Head of caudate nucleus (tissue), 42 donors: ENCODE measurements around the gene ZXDC.

Source experiments
- DNase-seq, 42 donors: peaks; one replicate each; pipeline versions ENCODE4 v3.0.0 to v3.0.0-alpha.2; 2020 to 2021; ENCODE audit warnings: mixed read lengths in 7 of 42
- intact Hi-C: fragments of 100-400 bp; cut with DNase I; formaldehyde crosslinking; loops from one replicate; pipeline ENCODE4 v1.15.0; 2022

Gene ZXDC

GRCh38 chr3:126446301-126446700 lies 29.4 kb downstream of the ZXDC start:
- intact Hi-C loops: no loop called here
- peak in 3 of 42 donors; percentile 7 to 27 (median 25) for DNase-seq

DNA sequence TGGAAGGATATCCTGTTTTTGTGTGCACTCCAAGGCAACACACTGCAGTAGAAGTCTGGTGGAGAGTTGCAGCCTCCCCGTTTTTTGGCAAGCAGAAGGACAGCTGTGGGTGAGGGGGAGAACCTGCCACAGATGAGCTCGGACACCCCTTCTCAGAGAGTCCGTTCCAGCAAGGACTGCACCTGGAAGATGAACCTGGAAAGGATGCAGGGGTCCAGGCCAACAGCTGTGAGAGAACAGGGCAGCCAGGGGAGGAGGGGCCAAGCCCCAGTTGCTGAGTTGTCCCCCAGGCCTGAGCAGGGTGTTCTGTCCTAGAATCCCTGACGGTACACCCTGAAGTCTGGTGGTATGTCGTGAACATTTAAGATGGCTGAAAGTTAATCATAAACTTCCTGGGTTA lies 30.2 kb downstream of the ZXDC start:
- intact Hi-C loops: no loop called here
- peak in 3 of 42 donors; percentile 0 to 34 (median 16) for DNase-seq

- intact Hi-C loops: no loop called here
- DNase-seq: peak in 9 of 42 donors; percentile 12 to 42 (median 26)
Measured at GRCh38 chr3:126442856-126443242, 32.8 kb downstream of the ZXDC start.

GRCh38 chr3:126442094-126442855 lies 33.4 kb downstream of the ZXDC start:
- intact Hi-C loops: no loop called here
- DNase-seq: peak in 23 of 42 donors; percentile 17 to 53 (median 40)

DNA sequence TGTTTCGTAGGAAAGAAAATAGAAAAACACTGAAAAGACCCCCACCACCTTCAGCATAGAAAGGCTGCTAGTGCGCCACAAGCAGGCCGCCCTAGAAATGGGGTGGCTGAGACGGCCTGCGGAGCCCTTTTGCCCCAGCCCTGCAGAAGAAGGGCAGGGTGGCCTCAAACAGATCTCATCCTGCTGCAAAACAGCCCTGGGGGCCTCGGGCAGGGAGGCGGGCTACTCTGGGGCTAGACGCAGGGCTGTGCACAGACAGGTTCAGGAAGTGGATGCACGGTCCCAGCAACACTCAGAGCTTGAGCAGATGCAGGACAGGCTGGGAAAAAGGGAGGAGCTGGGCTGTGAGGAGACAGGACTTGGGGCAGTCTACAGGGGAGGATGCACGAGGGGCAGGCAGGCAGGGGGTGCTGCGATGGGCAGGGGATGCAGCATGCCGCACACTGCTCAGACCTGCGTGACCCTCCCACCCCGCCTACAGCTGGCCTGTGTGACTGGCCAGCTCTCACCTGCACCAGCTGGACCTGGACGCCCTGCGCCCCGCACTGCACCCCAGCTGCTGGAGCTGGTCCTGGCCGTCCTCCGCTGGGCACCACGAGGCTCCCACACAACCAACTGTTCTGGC lies 34.3 kb downstream of the ZXDC start:
- DNase-seq: peak in 5 of 42 donors; percentile 10 to 30 (median 24)
- intact Hi-C loops: no loop called here

GRCh38 chr3:126440709-126440995 lies 35.0 kb downstream of the ZXDC start:
- peak in 1 of 42 donors; percentile 6 for DNase-seq
- intact Hi-C loops: no loop called here

DNA sequence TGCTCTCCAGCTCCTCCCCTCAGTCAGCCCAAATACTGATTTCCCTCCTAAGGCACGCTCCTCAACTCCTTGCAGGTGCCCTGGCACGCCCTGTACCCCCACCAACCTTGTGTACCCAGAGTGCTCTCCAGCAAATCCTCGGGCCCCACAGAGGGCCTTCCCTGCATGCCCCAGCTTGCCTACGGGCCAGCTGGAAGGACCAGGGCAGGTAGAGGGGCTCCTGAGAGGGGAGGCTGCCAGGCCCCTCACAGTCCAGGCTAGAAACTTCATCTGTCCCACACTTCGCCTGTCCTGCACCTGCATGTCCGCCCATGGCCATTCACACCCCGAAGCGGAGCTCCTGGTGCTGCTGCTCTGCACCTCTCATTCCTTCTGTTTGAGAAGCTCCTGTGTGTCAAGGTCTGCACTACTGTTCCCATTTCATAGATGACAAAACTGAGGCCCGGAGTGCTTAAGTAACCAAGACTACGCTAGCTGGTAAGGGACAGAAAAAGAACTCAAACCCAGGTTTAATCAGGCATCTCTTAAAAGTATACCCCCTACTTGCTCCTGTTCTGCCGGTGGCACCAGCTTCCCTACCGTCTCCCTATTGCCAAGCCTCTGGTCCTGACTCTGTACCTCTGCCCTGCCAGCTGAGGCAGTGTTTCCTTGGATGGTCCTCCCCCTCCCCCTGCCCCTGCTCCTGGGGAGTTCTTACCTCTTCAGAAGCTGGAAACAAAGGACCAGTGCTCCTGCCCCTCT lies 35.6 kb downstream of the ZXDC start:
- intact Hi-C loops: no loop called here
- DNase-seq: peak in 3 of 42 donors; percentile 4 to 32 (median 21)

GRCh38 chr3:126439346-126439967 lies 36.2 kb downstream of the ZXDC start:
- peak in 7 of 42 donors; percentile 6 to 29 (median 18) for DNase-seq
- intact Hi-C loops: no loop called here

DNA sequence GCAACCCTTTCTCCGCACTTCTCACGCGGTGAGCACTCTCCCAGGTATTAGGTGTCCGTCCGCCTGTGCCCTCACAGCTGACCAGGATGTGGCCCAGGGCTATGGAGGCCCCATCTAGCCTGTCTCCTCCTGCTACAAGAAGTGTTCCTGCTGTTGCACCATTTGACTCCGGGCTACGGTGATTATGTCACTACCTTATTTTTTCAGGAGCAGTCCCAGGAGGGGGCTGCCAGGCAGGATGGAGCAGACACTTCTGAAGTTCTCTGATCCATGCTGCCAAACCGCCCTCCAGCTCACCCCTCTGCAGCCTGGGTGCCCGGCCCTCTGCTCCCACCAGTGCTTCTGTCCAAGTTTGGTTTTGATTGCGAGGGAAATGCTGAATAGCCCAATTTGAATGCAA lies 36.9 kb downstream of the ZXDC start:
- intact Hi-C loops: no loop called here
- peak in 6 of 42 donors; percentile 1 to 30 (median 20) for DNase-seq

DNA sequence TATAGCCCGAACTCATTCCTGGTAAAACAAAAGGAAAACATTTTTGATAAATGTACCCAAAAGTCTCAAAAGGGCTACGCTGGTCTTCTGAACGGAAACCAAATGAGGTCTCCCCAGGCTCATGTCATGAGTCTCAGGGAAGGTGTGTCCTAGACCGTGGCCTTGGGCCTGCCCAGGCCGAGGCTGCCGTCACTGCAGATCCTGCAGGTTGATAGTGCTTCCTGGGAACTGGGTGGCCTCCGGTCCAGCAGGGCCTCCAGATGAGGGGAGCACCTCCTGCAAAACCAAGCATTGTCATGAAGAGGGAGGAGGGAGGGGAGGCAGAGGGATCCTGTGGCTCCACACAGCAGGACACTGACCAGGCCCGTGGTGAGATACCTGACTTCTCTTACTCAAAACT lies 37.5 kb downstream of the ZXDC start:
- intact Hi-C loops: no loop called here
- DNase-seq: peak in 7 of 42 donors; percentile 3 to 31 (median 18)

- intact Hi-C loops: no loop called here
- DNase-seq: peak in 7 of 42 donors; percentile 3 to 33 (median 6)
Measured at GRCh38 chr3:126436826-126437717, 38.6 kb downstream of the ZXDC start.

DNA sequence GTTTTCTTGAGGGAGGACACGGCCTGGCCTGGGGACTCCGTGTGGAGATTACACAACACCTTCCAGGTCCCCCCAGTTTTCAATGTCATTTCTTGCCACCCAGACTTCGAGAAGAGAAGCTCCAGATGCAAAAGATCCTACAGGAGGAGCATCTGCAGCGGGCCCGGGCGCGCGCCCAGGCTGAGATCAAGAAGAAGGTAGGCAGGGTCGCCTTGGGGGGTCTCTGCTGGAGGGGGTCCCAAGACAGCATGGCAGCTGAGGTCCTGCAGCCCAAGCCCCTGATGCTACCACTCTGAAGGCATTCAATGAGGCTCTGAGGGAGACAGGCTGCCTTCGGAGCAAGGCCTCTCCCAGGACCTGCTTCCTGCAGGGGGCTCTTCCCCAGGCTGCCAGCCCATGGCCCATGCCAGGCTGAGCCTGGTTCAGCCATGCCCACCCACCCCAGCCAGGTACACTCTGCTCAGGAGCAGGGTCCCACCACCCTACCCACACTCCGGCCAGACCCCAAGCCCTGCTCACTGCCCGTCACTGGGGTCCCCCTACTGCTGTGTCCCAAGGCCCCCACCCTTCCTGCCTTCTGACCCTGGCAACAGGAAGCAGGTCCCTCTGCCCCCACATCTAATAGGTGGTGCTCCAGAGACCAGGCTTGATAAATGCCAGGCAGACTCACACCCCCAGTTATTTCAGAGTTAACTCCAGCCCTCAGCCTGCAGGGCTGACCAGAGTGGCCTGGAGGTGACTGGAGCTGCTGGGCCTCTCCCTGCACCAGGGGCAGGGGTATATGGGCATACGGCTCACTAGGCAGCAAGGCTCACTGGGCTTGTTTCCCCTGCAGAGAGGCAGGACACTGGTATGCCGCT lies 40.0 kb downstream of the ZXDC start:
- peak in 8 of 42 donors; percentile 4 to 26 (median 12) for DNase-seq
- intact Hi-C loops: no loop called here

DNA sequence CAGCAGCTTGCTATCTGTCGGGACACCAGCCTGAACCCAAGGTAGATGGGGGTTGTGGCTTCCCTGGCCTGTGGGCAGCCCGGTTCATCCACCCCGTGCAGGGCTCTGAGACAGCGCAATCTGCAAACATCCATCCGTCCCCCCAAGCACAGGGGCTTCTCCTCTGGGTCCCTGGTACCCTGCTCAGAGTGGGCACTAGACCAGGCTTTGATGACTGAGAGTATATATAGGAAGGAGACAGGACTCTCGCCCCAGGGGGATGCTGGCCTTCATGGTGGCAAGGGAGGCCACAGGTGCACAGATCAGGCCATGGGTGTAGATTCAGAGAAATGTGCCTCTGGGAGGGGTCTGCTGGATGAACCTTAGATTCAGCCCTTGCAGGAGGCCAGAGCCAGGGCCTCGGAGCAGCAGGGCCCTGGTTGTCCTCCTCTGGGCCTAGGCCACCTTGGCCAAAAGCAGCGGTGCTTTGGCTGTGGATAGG lies 40.7 kb downstream of the ZXDC start:
- intact Hi-C loops: no loop called here
- DNase-seq: peak in 5 of 42 donors; percentile 6 to 22 (median 13)

- peak in 3 of 42 donors; percentile 4 to 22 (median 5) for DNase-seq
- intact Hi-C loops: no loop called here
Measured at GRCh38 chr3:126434264-126434590, 41.5 kb downstream of the ZXDC start.

DNA sequence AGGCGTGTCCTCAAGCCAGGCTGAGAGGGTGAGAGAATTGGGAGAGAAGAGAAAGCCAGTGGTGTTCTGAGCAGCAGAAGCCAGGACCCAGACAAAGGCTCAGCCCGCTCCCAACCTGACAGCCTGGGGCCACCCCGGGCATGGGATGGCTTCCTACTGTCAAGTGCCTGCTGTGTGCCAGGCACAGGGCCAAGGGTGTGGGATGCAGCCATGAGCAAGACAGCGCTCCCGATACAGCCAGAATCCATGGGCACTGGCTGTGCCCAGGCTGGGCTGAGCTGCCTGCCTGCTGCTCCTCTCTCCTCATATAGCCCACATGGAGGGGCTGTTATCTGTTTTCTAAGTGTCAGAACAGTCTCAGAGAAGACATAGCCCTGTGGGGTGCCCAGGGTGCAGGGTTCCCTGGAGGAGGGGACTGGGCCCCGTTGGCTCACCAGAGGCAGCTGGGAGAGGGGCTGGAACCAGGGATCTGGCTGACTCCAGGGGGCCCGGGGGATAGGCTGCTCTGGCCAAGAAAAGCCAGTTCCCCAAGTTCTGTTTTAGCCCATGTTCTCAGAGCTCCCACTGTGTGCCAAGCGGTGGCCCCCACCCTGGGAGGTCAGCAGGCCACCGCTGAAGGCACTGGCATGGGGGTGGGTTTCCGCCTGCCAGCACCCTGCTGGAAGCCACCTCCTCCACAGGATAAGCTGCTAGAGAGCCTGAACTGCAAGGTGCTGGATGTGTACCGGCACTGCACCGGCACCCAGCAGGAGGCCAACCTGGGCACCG lies 42.0 kb downstream of the ZXDC start:
- intact Hi-C loops: no loop called here

DNA sequence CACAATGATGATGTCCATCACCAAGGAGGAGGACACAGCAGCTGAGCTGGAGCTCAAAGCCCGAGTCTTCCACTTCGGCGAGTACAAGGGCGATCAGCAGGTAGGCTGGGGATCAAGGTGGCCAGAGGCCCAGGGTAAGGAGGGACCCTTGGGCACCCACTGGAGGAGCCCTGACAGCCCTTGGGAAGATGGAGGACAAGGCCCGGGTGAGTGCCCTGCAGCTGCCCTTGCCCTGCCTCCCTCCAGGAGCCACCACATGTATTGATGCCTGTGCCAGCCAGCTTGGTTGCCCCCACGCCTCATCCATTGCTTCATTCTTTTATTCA lies 42.6 kb downstream of the ZXDC start:
- intact Hi-C loops: no loop called here
- DNase-seq: peak in 9 of 42 donors; percentile 4 to 29 (median 16)

More for the DNA sequence above, 42.0 kb downstream of the ZXDC start:
- DNase-seq: peak in 13 of 42 donors; percentile 7 to 43 (median 27)
